Activated CD8-positive, alpha-beta memory T cell treated with anti-CD3 and anti-CD28 coated beads for 24 hours (primary cell): ENCODE results near the gene CDH23.

Experiments
- DNase-seq: peaks from one replicate; pipeline ENCODE4 v3.0.0-alpha.2; 2020

Gene CDH23

GRCh38 chr10:71569775-71570588 lies 173.3 kb downstream of the CDH23 start:
- DNase-seq = peak; percentile 94

- DNase-seq = no peak
Measured at GRCh38 chr10:71571460-71572175, 174.9 kb downstream of the CDH23 start.

- DNase-seq = no peak
Measured at GRCh38 chr10:71572962-71573361, 176.2 kb downstream of the CDH23 start.

GRCh38 chr10:71573562-71574518 lies 177.1 kb downstream of the CDH23 start:
- DNase-seq = no peak

- no peak for DNase-seq
Measured at GRCh38 chr10:71575451-71575850, 178.7 kb downstream of the CDH23 start.

- DNase-seq = no peak
Measured at GRCh38 chr10:71575934-71576801, 179.4 kb downstream of the CDH23 start.

- no peak for DNase-seq
Measured at GRCh38 chr10:71576842-71577241, 180.1 kb downstream of the CDH23 start.

- DNase-seq = no peak
Measured at GRCh38 chr10:71577345-71577744, 180.6 kb downstream of the CDH23 start.

- no peak for DNase-seq
Measured at GRCh38 chr10:71578069-71578468, 181.3 kb downstream of the CDH23 start.

GRCh38 chr10:71579668-71580067 lies 182.9 kb downstream of the CDH23 start:
- DNase-seq = no peak

- DNase-seq = no peak
Measured at GRCh38 chr10:71580415-71580814, 183.7 kb downstream of the CDH23 start.

GRCh38 chr10:71580926-71581325 lies 184.2 kb downstream of the CDH23 start:
- DNase-seq = no peak

GRCh38 chr10:71581376-71581775 lies 184.7 kb downstream of the CDH23 start:
- no peak for DNase-seq

- DNase-seq = no peak
Measured at GRCh38 chr10:71582019-71582418, 185.3 kb downstream of the CDH23 start.

GRCh38 chr10:71582506-71583475 lies 186.1 kb downstream of the CDH23 start:
- DNase-seq = no peak

GRCh38 chr10:71584461-71584860 lies 187.7 kb downstream of the CDH23 start:
- DNase-seq = no peak

GRCh38 chr10:71584902-71585563 lies 188.3 kb downstream of the CDH23 start:
- DNase-seq = no peak

- DNase-seq = no peak
Measured at GRCh38 chr10:71585564-71586290, 189.0 kb downstream of the CDH23 start.

- DNase-seq = no peak
Measured at GRCh38 chr10:71587941-71588573, 191.3 kb downstream of the CDH23 start.
